HepG2 (cell line): ENCODE results near the gene EYA2. TPM values are rescaled to one million over a fixed set of nuclear protein-coding genes. Genes with fewer than 3 reads are reported as not detected.

Source experiments
- ATM ChIP-seq: fragments of 450-650 bp; IDR thresholded peaks from 2 replicates; pipeline ENCODE4 v1.7.1; 2017; ENCODE audit warnings: mild to moderate bottlenecking, borderline replicate concordance
- ERF ChIP-seq: IDR thresholded peaks from 2 replicates; pipeline ENCODE4 v1.6.1; 2018; ENCODE audit warnings: missing biosample characterization, missing genetic modification reagents
- MXD4 ChIP-seq: IDR thresholded peaks from 2 replicates; pipeline ENCODE4 v1.6.1; 2016; ENCODE audit warnings: mild to moderate bottlenecking, missing biosample characterization, missing genetic modification reagents
- NCOA5 ChIP-seq: sonication (generic); formaldehyde crosslinking; IDR thresholded peaks from 2 replicates; pipeline ENCODE4 v1.4.0; 2020; ENCODE audit warnings: missing genetic modification reagents
- NFYC ChIP-seq: IDR thresholded peaks from 2 replicates; pipeline ENCODE4 v1.6.1; 2016; ENCODE audit warnings: missing genetic modification reagents, missing compliant biosample characterization
- PAF1 ChIP-seq: IDR thresholded peaks from 2 replicates; pipeline ENCODE4 v1.6.1; 2016; ENCODE audit warnings: missing genetic modification reagents, missing compliant biosample characterization
- PITX1 ChIP-seq: sonication (generic); formaldehyde crosslinking; IDR thresholded peaks from 2 replicates; pipeline ENCODE4 v1.5.1; 2020; ENCODE audit warnings: mild to moderate bottlenecking, missing genetic modification reagents
- PLRG1 ChIP-seq: fragments of 450-650 bp; conservative IDR thresholded peaks from 2 replicates; pipeline ENCODE4 v1.6.1; 2016
- RAD51 ChIP-seq: fragments of 450-650 bp; IDR thresholded peaks from 2 replicates; pipeline ENCODE4 v1.6.1; 2016; ENCODE audit warnings: borderline replicate concordance
- ZBTB7B ChIP-seq: sonication (generic); formaldehyde crosslinking; IDR thresholded peaks from 2 replicates; pipeline ENCODE4 v1.4.0; 2020; ENCODE audit warnings: missing genetic modification reagents
- ZNF343 ChIP-seq: sonication (generic); formaldehyde crosslinking; IDR thresholded peaks from 2 replicates; pipeline ENCODE4 v1.4.0; 2020; ENCODE audit warnings: mild to moderate bottlenecking, missing genetic modification reagents
- ZNF546 ChIP-seq: sonication (generic); formaldehyde crosslinking; conservative IDR thresholded peaks from 2 replicates; pipeline ENCODE4 v1.8.1; 2023; ENCODE audit warnings: mild to moderate bottlenecking, missing genetic modification reagents
- ZNF598 ChIP-seq: sonication (generic); formaldehyde crosslinking; IDR thresholded peaks from 2 replicates; pipeline ENCODE4 v1.5.1; 2020; ENCODE audit warnings: mild to moderate bottlenecking, missing genetic modification reagents, borderline replicate concordance
- ZNF780A ChIP-seq: sonication (generic); formaldehyde crosslinking; IDR thresholded peaks from 2 replicates; pipeline ENCODE4 v1.8.0; 2022; ENCODE audit warnings: mild to moderate bottlenecking, missing genetic modification reagents, moderate library complexity
- ZNF816 ChIP-seq: sonication (generic); formaldehyde crosslinking; IDR thresholded peaks from 2 replicates; pipeline ENCODE4 v1.8.0; 2022; ENCODE audit warnings: missing genetic modification reagents, mild to moderate bottlenecking, borderline replicate concordance
- ZSCAN9 ChIP-seq: IDR thresholded peaks from 2 replicates; pipeline ENCODE4 v1.6.1; 2016; ENCODE audit warnings: borderline replicate concordance
- polyA plus RNA-seq, 8 experiments: library from polyadenylated mRNA; depleted of rRNA in 3 of 8; stranded (reverse) in 7 of 8; unstranded in 1 of 8; fragments of >200 nt; fragmentation: Illumina TruSeq in 4 of 8; extraction: Trizol in 4 of 8; gene quantifications; 2 replicates each; pipeline versions ENCODE4 v1.2.1 to v1.2.3, GENCODE V29; 2011 to 2016; ENCODE audit warnings: low read depth in 4 of 8, missing spikeins in 1 of 8, mixed read lengths in 1 of 8; ENCODE audit not compliant: insufficient read depth in 1 of 8
- total RNA-seq, 5 experiments: library from RNA; depleted of rRNA; stranded (reverse); fragments of >200 nt; fragmentation: Illumina TruSeq; extraction: Trizol; gene quantifications; 2 replicates each; pipeline ENCODE4 v1.2.3, GENCODE V29; 2016; ENCODE audit warnings: low read depth in 1 of 5
- TF ChIP-seq, protein P1 (sequence below): fragments of 450-650 bp; IDR thresholded peaks from 2 replicates; pipeline ENCODE4 v1.6.1; 2016
- TF ChIP-seq, protein P2 (sequence below): sonication (generic); formaldehyde crosslinking; IDR thresholded peaks from 2 replicates; pipeline ENCODE4 v1.5.0; 2020; ENCODE audit warnings: missing genetic modification reagents

The EYA2 gene
- total and polyA plus RNA-seq, 2 of the 13 experiments (the other 11 are each of a cell fraction or from before 2014, with no cell fraction given) = not detected

GRCh38 chr20:47054945-47055344, 160.3 kb downstream of the EYA2 start (continued):
- TF ChIP-seq ATM (no peak), RAD51 (peak; percentile 89), PITX1 (CRISPR knock-in tag) (no peak), ZNF546 (CRISPR knock-in tag) (no peak), NCOA5 (CRISPR knock-in tag) (no peak), ZNF816 (no peak), PAF1 (CRISPR knock-in tag) (no peak), ZNF343 (CRISPR knock-in tag) (no peak), ZNF780A (no peak), ERF (CRISPR knock-in tag) (no peak), ZSCAN9 (CRISPR knock-in tag) (no peak), ZNF598 (CRISPR knock-in tag) (no peak), ZBTB7B (CRISPR knock-in tag) (no peak), PLRG1 (no peak), MXD4 (no peak), NFYC (peak; percentile 42; the same call in 1 of the 2 replicates)
- TF ChIP-seq, protein P1, sequence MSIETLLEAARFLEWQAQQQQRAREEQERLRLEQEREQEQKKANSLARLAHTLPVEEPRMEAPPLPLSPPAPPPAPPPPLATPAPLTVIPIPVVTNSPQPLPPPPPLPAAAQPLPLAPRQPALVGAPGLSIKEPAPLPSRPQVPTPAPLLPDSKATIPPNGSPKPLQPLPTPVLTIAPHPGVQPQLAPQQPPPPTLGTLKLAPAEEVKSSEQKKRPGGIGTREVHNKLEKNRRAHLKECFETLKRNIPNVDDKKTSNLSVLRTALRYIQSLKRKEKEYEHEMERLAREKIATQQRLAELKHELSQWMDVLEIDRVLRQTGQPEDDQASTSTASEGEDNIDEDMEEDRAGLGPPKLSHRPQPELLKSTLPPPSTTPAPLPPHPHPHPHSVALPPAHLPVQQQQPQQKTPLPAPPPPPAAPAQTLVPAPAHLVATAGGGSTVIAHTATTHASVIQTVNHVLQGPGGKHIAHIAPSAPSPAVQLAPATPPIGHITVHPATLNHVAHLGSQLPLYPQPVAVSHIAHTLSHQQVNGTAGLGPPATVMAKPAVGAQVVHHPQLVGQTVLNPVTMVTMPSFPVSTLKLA = no peak; the same call in 1 of the 2 replicates
- TF ChIP-seq, protein P2, sequence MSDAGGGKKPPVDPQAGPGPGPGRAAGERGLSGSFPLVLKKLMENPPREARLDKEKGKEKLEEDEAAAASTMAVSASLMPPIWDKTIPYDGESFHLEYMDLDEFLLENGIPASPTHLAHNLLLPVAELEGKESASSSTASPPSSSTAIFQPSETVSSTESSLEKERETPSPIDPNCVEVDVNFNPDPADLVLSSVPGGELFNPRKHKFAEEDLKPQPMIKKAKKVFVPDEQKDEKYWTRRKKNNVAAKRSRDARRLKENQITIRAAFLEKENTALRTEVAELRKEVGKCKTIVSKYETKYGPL (CRISPR knock-in tag) = no peak
